ENCODE results near the gene THSD1. TPM values are rescaled to one million over a fixed set of nuclear protein-coding genes. Genes with fewer than 3 reads are reported as not detected.

Gene THSD1
- total RNA-seq, 4 donors from 2014 or later = 1.2 to 1.9 (median 1.8) TPM

GRCh38 chr13:52421216-52421615 lies 15.2 kb upstream of the THSD1 start:
- intact Hi-C loops (cut with DNase I; ENCODE audit: low total_unique reads) (no loop called here), in situ Hi-C loops (cut with MboI; ENCODE audit: low pct_ligation_motif_present in 1 of 4, low pct_unique_long_range_greater_than_20kb in 1 of 4, low sequenced_read_pairs in 3 of 4) (no loop called here)
- Histone ChIP-seq H3K27me3 (no peaks in the 10 kb centered on the region), H3K4me3 (no peak overlapping the region), H3K4me1 (no peaks in the 10 kb centered on the region), H3K9me3 (no peaks in the 10 kb centered on the region), H3K36me3 (peaks cover 0 to 61% (median 27%) of the 10 kb centered on the region in 4 donors), H3K27ac (no peak overlapping the region)
- TF ChIP-seq POLR2A (IDR thresholded peaks at IDR 0.05) (no peak), POLR2AphosphoS5 (IDR thresholded peaks at IDR 0.05) (no peak), EP300 (IDR thresholded peaks at IDR 0.05; ENCODE audit: low read depth) (no peak)
- TF ChIP-seq, protein P1, sequence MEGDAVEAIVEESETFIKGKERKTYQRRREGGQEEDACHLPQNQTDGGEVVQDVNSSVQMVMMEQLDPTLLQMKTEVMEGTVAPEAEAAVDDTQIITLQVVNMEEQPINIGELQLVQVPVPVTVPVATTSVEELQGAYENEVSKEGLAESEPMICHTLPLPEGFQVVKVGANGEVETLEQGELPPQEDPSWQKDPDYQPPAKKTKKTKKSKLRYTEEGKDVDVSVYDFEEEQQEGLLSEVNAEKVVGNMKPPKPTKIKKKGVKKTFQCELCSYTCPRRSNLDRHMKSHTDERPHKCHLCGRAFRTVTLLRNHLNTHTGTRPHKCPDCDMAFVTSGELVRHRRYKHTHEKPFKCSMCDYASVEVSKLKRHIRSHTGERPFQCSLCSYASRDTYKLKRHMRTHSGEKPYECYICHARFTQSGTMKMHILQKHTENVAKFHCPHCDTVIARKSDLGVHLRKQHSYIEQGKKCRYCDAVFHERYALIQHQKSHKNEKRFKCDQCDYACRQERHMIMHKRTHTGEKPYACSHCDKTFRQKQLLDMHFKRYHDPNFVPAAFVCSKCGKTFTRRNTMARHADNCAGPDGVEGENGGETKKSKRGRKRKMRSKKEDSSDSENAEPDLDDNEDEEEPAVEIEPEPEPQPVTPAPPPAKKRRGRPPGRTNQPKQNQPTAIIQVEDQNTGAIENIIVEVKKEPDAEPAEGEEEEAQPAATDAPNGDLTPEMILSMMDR (IDR thresholded peaks at IDR 0.05) = no peak
- 92 to 96% methylated on average over 2 to 3 of the region's 3 CpGs for WGBS, 2 donors (ENCODE audit: low coverage in 1 of 2)
- no peak for DNase-seq

DNA sequence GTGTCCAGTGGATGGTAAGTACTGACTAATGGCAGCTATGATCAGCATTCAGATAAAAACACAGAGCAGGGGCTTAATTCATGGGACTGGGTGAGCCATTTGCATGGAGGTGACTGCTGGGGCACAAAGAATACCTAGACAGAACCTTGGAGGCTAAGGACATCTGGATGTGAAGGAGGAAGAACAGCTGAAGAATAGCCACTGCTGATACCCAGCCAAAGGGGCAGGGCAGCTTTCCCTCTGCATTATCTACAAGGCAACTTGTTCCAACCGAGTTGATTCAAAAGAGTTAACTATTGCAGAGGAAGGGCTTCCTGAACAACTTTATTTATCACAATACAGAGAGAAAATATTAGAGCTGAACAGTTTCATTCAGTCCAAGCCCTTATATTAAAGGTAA lies 13.1 kb upstream of the THSD1 start:
- in situ Hi-C loops (cut with MboI; ENCODE audit: low pct_ligation_motif_present in 1 of 4, low pct_unique_long_range_greater_than_20kb in 1 of 4, low sequenced_read_pairs in 3 of 4) (no loop called here), intact Hi-C loops (cut with DNase I; ENCODE audit: low total_unique reads) (no loop called here)
- TF ChIP-seq POLR2AphosphoS5 (IDR thresholded peaks at IDR 0.05) = no peak
- no peak overlapping the region for H3K4me3 ChIP-seq
- H3K27ac ChIP-seq = no peak overlapping the region
- H3K27me3 ChIP-seq = no peaks in the 10 kb centered on the region
- no peaks in the 10 kb centered on the region for H3K9me3 ChIP-seq
- peaks cover 0 to 60% (median 26%) of the 10 kb centered on the region in 4 donors for H3K36me3 ChIP-seq
- 30 to 71% methylated on average over 1 of the region's 1 CpG for WGBS, 2 donors (ENCODE audit: low coverage in 1 of 2)
- H3K4me1 ChIP-seq = no peaks in the 10 kb centered on the region
- DNase-seq = no peak

DNA sequence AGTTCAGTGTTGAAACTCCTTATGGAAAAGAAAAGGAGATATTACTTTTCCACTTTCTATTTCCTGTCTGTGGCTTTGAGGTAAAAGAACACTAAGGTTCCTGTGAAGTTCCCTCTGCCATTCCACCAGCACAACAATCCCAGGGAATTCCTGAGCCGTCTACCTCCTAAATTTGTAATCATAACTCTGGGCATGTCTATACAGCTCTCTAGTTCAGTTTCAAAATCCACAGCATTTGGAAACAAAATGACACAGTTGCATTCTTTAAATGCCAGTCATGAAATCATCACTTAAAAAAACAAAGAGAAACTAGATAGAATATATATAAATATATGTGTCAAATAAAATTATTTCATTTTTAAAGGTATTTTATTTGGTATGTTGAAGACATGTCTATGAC lies 9.0 kb upstream of the THSD1 start:
- Histone ChIP-seq H3K4me1 (no peaks in the 10 kb centered on the region), H3K4me3 (no peak overlapping the region), H3K9me3 (no peaks in the 10 kb centered on the region), H3K27me3 (no peaks in the 10 kb centered on the region), H3K36me3 (peaks cover 0 to 63% (median 20%) of the 10 kb centered on the region in 4 donors), H3K27ac (no peak overlapping the region)
- TF ChIP-seq, protein P1 (IDR thresholded peaks at IDR 0.05) = no peak
- intact Hi-C loops (cut with DNase I; ENCODE audit: low total_unique reads) (no loop called here), in situ Hi-C loops (cut with MboI; ENCODE audit: low pct_ligation_motif_present in 1 of 4, low pct_unique_long_range_greater_than_20kb in 1 of 4, low sequenced_read_pairs in 3 of 4) (no loop called here)
- 73% methylated on average over 1 of the region's 1 CpG; no CpG with 5 or more reads in 1 of the 2 donors for WGBS, 2 donors (ENCODE audit: low coverage in 1 of 2)
- DNase-seq = no peak

GRCh38 chr13:52414051-52414450 lies 8.1 kb upstream of the THSD1 start:
- 92 to 97% methylated on average over 1 of the region's 1 CpG for WGBS, 2 donors (ENCODE audit: low coverage in 1 of 2)
- in situ Hi-C loops (cut with MboI; ENCODE audit: low pct_ligation_motif_present in 1 of 4, low pct_unique_long_range_greater_than_20kb in 1 of 4, low sequenced_read_pairs in 3 of 4) = no loop called here
- intact Hi-C loops (cut with DNase I; ENCODE audit: low total_unique reads) = no loop called here
- Histone ChIP-seq H3K36me3 (peaks cover 0 to 63% (median 20%) of the 10 kb centered on the region in 4 donors), H3K9me3 (no peaks in the 10 kb centered on the region), H3K27me3 (no peaks in the 10 kb centered on the region), H3K4me3 (no peak overlapping the region), H3K4me1 (no peaks in the 10 kb centered on the region), H3K27ac (no peak overlapping the region)
- TF ChIP-seq, protein P1 (IDR thresholded peaks at IDR 0.05) = no peak
- TF ChIP-seq POLR2A (IDR thresholded peaks at IDR 0.05) = no peak
- TF ChIP-seq POLR2AphosphoS5 (IDR thresholded peaks at IDR 0.05) = no peak
- TF ChIP-seq EP300 (IDR thresholded peaks at IDR 0.05; ENCODE audit: low read depth) = no peak
- no peak for DNase-seq

GRCh38 chr13:52412128-52412527 lies 6.2 kb upstream of the THSD1 start:
- in situ Hi-C loops (cut with MboI; ENCODE audit: low pct_ligation_motif_present in 1 of 4, low pct_unique_long_range_greater_than_20kb in 1 of 4, low sequenced_read_pairs in 3 of 4) (no loop called here), intact Hi-C loops (cut with DNase I; ENCODE audit: low total_unique reads) (no loop called here)
- TF ChIP-seq, protein P1 (IDR thresholded peaks at IDR 0.05) = no peak
- TF ChIP-seq EP300 (IDR thresholded peaks at IDR 0.05; ENCODE audit: low read depth) (no peak), POLR2A (IDR thresholded peaks at IDR 0.05) (no peak), POLR2AphosphoS5 (IDR thresholded peaks at IDR 0.05) (no peak)
- 91 to 100% methylated on average over 1 of the region's 1 CpG for WGBS, 2 donors (ENCODE audit: low coverage in 1 of 2)
- Histone ChIP-seq H3K9me3 (no peaks in the 10 kb centered on the region), H3K4me3 (no peak overlapping the region), H3K4me1 (no peaks in the 10 kb centered on the region), H3K27me3 (no peaks in the 10 kb centered on the region), H3K36me3 (peaks cover 0 to 52% (median 18%) of the 10 kb centered on the region in 4 donors), H3K27ac (no peak overlapping the region)
- DNase-seq = no peak
